CD4-positive, CD25-positive, alpha-beta regulatory T cell (primary cell): ENCODE measurements around the gene HAGH. TPM values are rescaled to one million over a fixed set of nuclear protein-coding genes. Genes with fewer than 3 reads are reported as not detected.

ENCODE experiments used
- ATAC-seq, 2 donors: fragments of 150-1000 bp; cut with Tn5 transposase; one replicate each; pipeline ENCODE4 v1.10.0; 2021; ENCODE audit warnings: low read depth in 2 of 2, moderate number of reproducible peaks in 2 of 2, moderate library complexity in 1 of 2
- DNase-seq, 3 donors: peaks; one replicate each; pipeline versions ENCODE4 v3.0.0 to v3.0.0-alpha.2; 2012 to 2022; ENCODE audit warnings: mixed read lengths in 1 of 3
- H3K27ac ChIP-seq: one replicate; pipeline ENCODE4 v1.7.0; 2013; ENCODE audit warnings: mild to moderate bottlenecking, low read length; ENCODE audit not compliant: insufficient read depth, poor library complexity, severe bottlenecking
- H3K27me3 ChIP-seq: one replicate; pipeline ENCODE4 v1.7.0; 2013; ENCODE audit warnings: low read length; ENCODE audit not compliant: control insufficient read depth, insufficient read depth
- H3K36me3 ChIP-seq: one replicate; pipeline ENCODE4 v1.7.0; 2013; ENCODE audit warnings: mild to moderate bottlenecking, low read length, moderate library complexity; ENCODE audit not compliant: control insufficient read depth, insufficient read depth
- H3K4me1 ChIP-seq: 2 replicates; pipeline ENCODE4 v1.7.0; 2013; ENCODE audit warnings: mild to moderate bottlenecking, low read length; ENCODE audit not compliant: insufficient read depth, control insufficient read depth, poor library complexity, severe bottlenecking
- H3K4me3 ChIP-seq: one replicate; pipeline ENCODE4 v1.7.0; 2013; ENCODE audit warnings: low read depth, mild to moderate bottlenecking, low read length, moderate library complexity
- H3K9me3 ChIP-seq, 2 experiments: 1 replicate in 1 of 2; 2 replicates in 1 of 2; pipeline ENCODE4 v1.7.0; 2013; ENCODE audit warnings: low read length in 2 of 2, mild to moderate bottlenecking in 1 of 2, moderate library complexity in 1 of 2; ENCODE audit not compliant: control insufficient read depth in 2 of 2
- H3K27ac Mint-ChIP-seq, 3 donors: one replicate each; pipeline ENCODE4 v1.8.0; 2020 to 2022; ENCODE audit warnings: mild to moderate bottlenecking in 3 of 3, mixed read lengths in 3 of 3, moderate library complexity in 2 of 3
- H3K27me3 Mint-ChIP-seq: one replicate; pipeline ENCODE4 v1.8.0; 2022; ENCODE audit warnings: mild to moderate bottlenecking, mixed read lengths
- H3K36me3 Mint-ChIP-seq: one replicate; pipeline ENCODE4 v1.8.0; 2020; ENCODE audit warnings: mixed read lengths
- H3K4me1 Mint-ChIP-seq, 4 donors: one replicate each; pipeline ENCODE4 v1.8.0; 2020 to 2022; ENCODE audit warnings: mixed read lengths in 4 of 4, mild to moderate bottlenecking in 1 of 4
- H3K4me3 Mint-ChIP-seq, 4 donors: one replicate each; pipeline ENCODE4 v1.8.0; 2020 to 2022; ENCODE audit warnings: mild to moderate bottlenecking in 4 of 4, mixed read lengths in 4 of 4, moderate library complexity in 3 of 4
- H3K9me3 Mint-ChIP-seq, 7 donors: one replicate each; pipeline ENCODE4 v1.8.0; 2020 to 2022; ENCODE audit warnings: mixed read lengths in 7 of 7, mild to moderate bottlenecking in 3 of 7, moderate library complexity in 2 of 7
- polyA plus RNA-seq, 4 donors: library from polyadenylated mRNA; unstranded; fragments of 300-500 nt; fragmentation: Illumina TruSeq; gene quantifications; one replicate each; pipeline ENCODE4 v1.2.3, GENCODE V29; 2021
- total RNA-seq: library from RNA; stranded (reverse); gene quantifications from one replicate; pipeline ENCODE4 v1.2.3, GENCODE V29; 2022

Gene HAGH
- total and polyA plus RNA-seq, 5 donors from 2014 or later = 36.1 to 69.1 (median 46.4) TPM

DNA sequence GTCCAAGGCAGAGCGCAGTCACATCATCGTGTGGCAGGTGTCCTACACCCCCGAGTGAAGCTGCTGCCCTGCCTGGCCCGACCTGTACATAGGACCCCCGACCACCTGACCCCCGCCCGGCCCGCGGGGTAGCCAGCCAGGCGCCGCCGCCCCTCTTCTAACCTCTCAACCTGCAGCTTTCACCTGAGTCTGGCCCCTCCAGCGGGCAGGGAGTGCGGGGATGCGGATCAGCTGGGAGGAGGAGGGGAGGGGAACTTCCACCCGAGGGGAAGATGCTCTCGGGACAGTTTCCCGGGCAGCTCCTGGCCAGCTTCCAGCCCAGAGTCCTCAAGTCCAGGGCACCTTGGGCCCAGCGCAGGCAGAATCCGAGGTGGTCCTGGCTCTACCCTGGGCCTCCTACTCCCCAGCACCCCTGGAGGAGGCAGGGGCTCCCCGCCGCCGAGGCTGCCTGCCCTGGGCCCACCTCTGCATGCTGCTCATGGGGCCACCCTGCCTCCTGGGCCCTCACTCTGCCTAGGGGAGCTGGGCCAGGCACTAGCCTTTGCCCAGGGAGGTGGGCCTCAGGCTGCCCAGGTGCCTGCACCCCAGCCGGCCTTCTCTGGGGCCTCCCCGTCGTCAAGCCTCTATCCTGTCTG is 57.7 kb downstream of the HAGH start:
- H3K36me3 Mint-ChIP-seq = peaks cover 3% of the 10 kb centered on the region
- no peak for DNase-seq
- H3K27me3 Mint-ChIP-seq = no peaks in the 10 kb centered on the region
- H3K27ac Mint-ChIP-seq = no peak overlapping the region
- no peaks in the 10 kb centered on the region for H3K9me3 Mint-ChIP-seq
- H3K36me3 ChIP-seq = peaks cover 16% of the 10 kb centered on the region
- H3K4me1 ChIP-seq = peaks cover 30% of the 10 kb centered on the region
- peak overlapping the region in 1 of 4 donors; percentile 39 for H3K4me3 Mint-ChIP-seq
- H3K27me3 ChIP-seq = no peaks in the 10 kb centered on the region
- H3K27ac ChIP-seq = no peak overlapping the region
- peaks cover 0 to 13% (median 1%) of the 10 kb centered on the region in 4 donors for H3K4me1 Mint-ChIP-seq
- H3K4me3 ChIP-seq = no peak overlapping the region
- ATAC-seq = no peak
- H3K9me3 ChIP-seq = no peaks in the 10 kb centered on the region

DNA sequence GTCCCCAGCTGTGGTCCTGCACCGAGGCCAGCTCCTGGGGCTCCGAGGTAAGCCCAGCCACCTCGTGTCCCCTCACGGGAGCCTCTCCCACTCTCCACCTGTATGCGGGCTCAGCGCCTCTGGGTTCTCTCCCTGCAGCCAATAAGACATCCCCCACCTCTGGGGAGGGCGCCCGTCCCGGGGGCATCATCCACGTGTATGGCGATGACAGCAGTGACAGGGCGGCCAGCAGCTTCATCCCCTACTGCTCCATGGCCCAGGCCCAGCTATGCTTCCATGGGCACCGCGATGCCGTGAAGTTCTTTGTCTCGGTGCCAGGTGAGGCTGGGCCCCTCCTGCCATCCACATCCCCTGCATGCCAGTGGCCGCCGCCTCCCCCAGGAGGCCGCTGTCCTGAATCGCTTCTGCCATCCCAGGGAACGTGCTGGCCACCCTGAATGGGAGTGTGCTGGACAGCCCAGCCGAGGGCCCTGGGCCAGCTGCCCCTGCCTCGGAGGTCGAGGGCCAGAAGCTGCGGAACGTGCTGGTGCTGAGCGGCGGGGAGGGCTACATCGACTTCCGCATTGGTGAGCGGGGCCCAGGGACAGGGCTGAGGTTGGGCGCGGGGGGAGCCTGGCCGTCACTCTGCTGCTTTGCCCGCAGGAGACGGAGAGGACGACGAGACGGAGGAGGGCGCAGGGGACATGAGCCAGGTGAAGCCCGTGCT is 58.4 kb downstream of the HAGH start:
- Histone ChIP-seq H3K4me1 (peaks cover 25% of the 10 kb centered on the region), H3K27ac (no peak overlapping the region), H3K4me3 (no peak overlapping the region), H3K27me3 (no peaks in the 10 kb centered on the region), H3K36me3 (peaks cover 16% of the 10 kb centered on the region), H3K9me3 (no peaks in the 10 kb centered on the region)
- Mint-ChIP-seq H3K36me3 (peaks cover 3% of the 10 kb centered on the region), H3K27me3 (no peaks in the 10 kb centered on the region), H3K9me3 (no peaks in the 10 kb centered on the region), H3K4me1 (peaks cover 0 to 11% (median 1%) of the 10 kb centered on the region in 4 donors), H3K4me3 (peak overlapping the region in 1 of 4 donors; percentile 31), H3K27ac (no peak overlapping the region)
- DNase-seq (no peak), ATAC-seq (no peak)

DNA sequence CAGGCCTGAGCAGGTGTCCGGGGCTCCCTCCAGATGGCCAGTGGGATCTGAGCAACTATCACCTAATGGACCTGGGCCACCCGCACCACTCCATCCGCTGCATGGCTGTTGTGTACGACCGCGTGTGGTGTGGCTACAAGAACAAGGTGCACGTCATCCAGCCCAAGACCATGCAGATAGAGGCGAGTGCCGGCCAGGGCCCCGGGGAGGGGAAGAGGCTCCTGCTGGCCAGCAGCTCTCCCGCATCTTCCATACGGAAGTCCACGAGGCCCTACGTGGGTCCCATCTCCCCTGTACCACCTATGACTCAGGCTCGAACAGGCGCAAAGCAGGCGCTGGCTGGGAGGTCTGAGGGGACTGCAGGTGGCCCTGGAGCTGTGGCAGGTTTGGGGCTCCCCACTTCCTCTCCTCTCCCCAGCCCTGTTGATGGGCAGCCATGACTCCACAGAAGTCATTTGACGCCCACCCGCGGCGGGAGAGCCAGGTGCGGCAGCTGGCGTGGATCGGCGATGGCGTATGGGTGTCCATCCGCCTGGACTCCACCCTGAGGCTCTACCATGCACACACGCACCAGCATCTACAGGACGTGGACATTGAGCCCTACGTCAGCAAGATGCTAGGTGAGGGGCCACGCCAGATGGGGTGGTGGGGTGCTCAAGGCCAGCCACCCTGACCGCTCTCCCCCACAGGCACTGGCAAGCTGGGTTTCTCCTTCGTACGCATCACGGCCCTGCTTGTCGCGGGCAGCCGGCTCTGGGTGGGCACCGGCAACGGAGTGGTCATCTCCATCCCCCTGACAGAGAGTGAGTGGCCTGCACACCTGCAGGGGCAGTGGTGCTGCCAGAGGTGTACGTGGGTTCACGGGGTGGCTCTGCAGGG is 59.3 kb downstream of the HAGH start:
- Mint-ChIP-seq H3K9me3 (no peaks in the 10 kb centered on the region), H3K27me3 (no peaks in the 10 kb centered on the region)
- ATAC-seq = no peak

DNA sequence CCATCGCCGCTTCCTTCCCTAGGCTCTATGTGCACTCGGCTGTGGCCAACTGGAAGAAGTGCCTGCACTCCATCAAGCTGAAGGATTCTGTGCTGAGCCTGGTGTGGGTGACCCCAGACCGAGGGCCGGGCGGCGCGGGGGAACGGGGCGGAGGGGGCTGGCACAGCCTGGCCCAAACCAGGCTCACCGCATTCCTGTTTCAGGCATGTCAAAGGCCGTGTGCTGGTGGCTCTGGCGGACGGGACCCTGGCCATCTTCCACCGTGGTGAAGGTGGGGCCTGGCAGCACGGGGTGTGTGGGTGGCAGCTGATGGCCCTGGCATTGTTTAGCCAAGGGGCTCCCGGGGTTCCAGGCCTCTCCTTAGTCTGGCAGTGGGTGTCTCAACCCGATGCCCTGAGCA is 59.9 kb downstream of the HAGH start:
- Mint-ChIP-seq H3K27me3 (no peaks in the 10 kb centered on the region), H3K27ac (no peak overlapping the region), H3K4me3 (no peak overlapping the region), H3K36me3 (peaks cover 3% of the 10 kb centered on the region), H3K4me1 (peaks cover 0 to 4% (median 0%) of the 10 kb centered on the region in 4 donors), H3K9me3 (no peaks in the 10 kb centered on the region)
- Histone ChIP-seq H3K4me3 (no peak overlapping the region), H3K9me3 (no peaks in the 10 kb centered on the region), H3K27me3 (no peaks in the 10 kb centered on the region), H3K27ac (no peak overlapping the region), H3K4me1 (peaks cover 16% of the 10 kb centered on the region), H3K36me3 (peaks cover 20% of the 10 kb centered on the region)
- no peak for DNase-seq
- no peak for ATAC-seq

More for the DNA sequence above, 59.3 kb downstream of the HAGH start:
- H3K27me3 ChIP-seq = no peaks in the 10 kb centered on the region
- no peak overlapping the region for H3K27ac ChIP-seq
- Mint-ChIP-seq H3K27ac (no peak overlapping the region), H3K4me1 (peaks cover 0 to 10% (median 1%) of the 10 kb centered on the region in 4 donors), H3K4me3 (peak overlapping the region in 1 of 4 donors; percentile 27), H3K36me3 (peaks cover 3% of the 10 kb centered on the region)
- H3K36me3 ChIP-seq = peaks cover 16% of the 10 kb centered on the region
- no peak overlapping the region for H3K4me3 ChIP-seq
- H3K9me3 ChIP-seq = no peaks in the 10 kb centered on the region
- DNase-seq = no peak
- peaks cover 22% of the 10 kb centered on the region for H3K4me1 ChIP-seq

DNA sequence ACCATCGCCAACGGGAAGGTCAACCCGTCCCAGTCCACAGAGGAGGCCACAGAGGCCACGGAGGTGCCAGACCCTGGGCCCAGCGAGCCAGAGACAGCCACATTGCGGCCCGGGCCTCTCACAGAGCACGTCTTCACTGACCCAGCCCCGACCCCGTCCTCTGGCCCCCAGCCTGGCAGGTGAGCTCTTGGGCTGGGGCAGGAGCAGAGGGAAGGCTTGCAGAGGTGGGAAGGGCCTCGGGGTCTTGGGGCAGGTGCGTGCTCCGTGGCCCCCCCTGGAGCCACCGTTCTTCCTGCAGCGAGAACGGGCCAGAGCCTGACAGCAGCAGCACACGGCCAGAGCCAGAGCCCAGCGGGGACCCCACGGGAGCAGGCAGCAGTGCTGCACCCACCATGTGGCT is 60.4 kb downstream of the HAGH start:
- Histone ChIP-seq H3K27me3 (no peaks in the 10 kb centered on the region), H3K4me1 (peaks cover 16% of the 10 kb centered on the region), H3K27ac (no peak overlapping the region), H3K4me3 (no peak overlapping the region), H3K9me3 (no peaks in the 10 kb centered on the region), H3K36me3 (peaks cover 20% of the 10 kb centered on the region)
- H3K9me3 Mint-ChIP-seq = no peaks in the 10 kb centered on the region
- H3K4me1 Mint-ChIP-seq = peaks cover 0 to 3% (median 0%) of the 10 kb centered on the region in 4 donors
- no peak for DNase-seq
- H3K27me3 Mint-ChIP-seq = no peaks in the 10 kb centered on the region
- ATAC-seq = no peak
- H3K36me3 Mint-ChIP-seq = peaks cover 8% of the 10 kb centered on the region
- no peak overlapping the region for H3K4me3 Mint-ChIP-seq
- H3K27ac Mint-ChIP-seq = no peak overlapping the region

DNA sequence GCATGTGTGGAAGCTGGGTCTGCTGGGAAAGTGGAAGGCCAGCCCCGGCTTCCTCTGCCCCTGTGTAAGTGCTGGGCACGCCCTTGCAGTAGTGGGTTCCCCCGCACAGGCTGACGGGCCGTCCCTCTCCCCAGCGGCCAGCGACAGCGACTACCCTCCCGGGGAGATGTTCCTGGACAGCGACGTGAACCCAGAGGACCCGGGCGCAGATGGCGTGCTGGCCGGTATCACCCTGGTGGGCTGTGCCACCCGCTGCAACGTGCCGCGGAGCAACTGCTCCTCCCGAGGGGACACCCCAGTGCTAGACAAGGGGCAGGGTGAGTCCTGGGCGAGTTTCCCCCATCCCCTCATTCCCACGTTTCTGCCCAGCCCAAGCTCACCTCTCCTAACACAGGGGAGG is 60.8 kb downstream of the HAGH start:
- Histone ChIP-seq H3K27ac (no peak overlapping the region), H3K9me3 (no peaks in the 10 kb centered on the region), H3K4me1 (peaks cover 13% of the 10 kb centered on the region), H3K4me3 (no peak overlapping the region), H3K27me3 (no peaks in the 10 kb centered on the region), H3K36me3 (peaks cover 22% of the 10 kb centered on the region)
- DNase-seq (no peak), ATAC-seq (no peak)
- no peak overlapping the region for H3K27ac Mint-ChIP-seq
- no peaks in the 10 kb centered on the region for H3K27me3 Mint-ChIP-seq
- no peak overlapping the region for H3K4me3 Mint-ChIP-seq
- H3K36me3 Mint-ChIP-seq = peaks cover 10% of the 10 kb centered on the region
- H3K9me3 Mint-ChIP-seq = no peaks in the 10 kb centered on the region
- peaks cover 0 to 3% (median 0%) of the 10 kb centered on the region in 4 donors for H3K4me1 Mint-ChIP-seq

DNA sequence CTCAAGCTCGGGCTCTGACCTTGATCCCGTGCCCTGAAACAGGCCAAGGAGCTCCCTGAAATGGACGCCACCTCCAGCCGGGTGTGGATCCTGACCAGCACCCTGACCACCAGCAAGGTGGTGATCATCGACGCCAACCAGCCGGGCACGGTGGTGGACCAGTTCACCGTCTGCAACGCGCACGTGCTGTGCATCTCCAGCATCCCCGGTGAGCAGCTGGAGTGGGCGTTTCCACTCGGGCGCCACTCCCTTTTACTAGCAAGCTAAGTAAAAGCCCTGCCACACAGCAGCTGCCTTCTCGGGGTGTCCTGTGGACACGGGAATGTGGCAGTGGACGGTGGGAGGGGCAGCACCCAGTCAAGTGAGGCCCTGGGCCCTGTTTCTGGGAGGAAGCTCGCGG is 61.7 kb downstream of the HAGH start:
- Mint-ChIP-seq H3K4me1 (no peaks in the 10 kb centered on the region), H3K36me3 (peaks cover 10% of the 10 kb centered on the region), H3K27me3 (no peaks in the 10 kb centered on the region), H3K27ac (no peak overlapping the region), H3K4me3 (no peak overlapping the region), H3K9me3 (no peaks in the 10 kb centered on the region)
- no peak for ATAC-seq
- Histone ChIP-seq H3K27ac (no peak overlapping the region), H3K36me3 (peaks cover 28% of the 10 kb centered on the region), H3K4me1 (peaks cover 5% of the 10 kb centered on the region), H3K9me3 (no peaks in the 10 kb centered on the region), H3K4me3 (no peak overlapping the region), H3K27me3 (no peaks in the 10 kb centered on the region)
- no peak for DNase-seq
